Measurements from ENCODE around the gene MS4A15.

GRCh38 chr11:60766547-60766946 is 9.9 kb downstream of the MS4A15 start:
- TF ChIP-seq POLR2A (IDR thresholded peaks at IDR 0.05): no peak
- no peak for TF ChIP-seq CTCF (IDR thresholded peaks at IDR 0.05 in 8 of 11, conservative IDR thresholded peaks at IDR 0.05 in 3 of 11)
- TF ChIP-seq POLR2AphosphoS5 (IDR thresholded peaks at IDR 0.05): no peak
